MG63 (cell line): ENCODE data around the gene LSP1. TPM values are rescaled to one million over a fixed set of nuclear protein-coding genes. Genes with fewer than 3 reads are reported as not detected.
A peak's percentile ranks its signal among the peaks of the same experiment; 100 is the strongest.

Experiments
- DNase-seq: peaks from one replicate; pipeline ENCODE4 v3.0.0-alpha.2; 2020
- H3K27me3 ChIP-seq: fragments of 250-450 bp; sonication (Bioruptor Pico); 2 replicates; pipeline ENCODE4 v1.5.1; 2020; ENCODE audit warnings: mild to moderate bottlenecking, moderate library complexity
- H3K36me3 ChIP-seq: fragments of 250-450 bp; sonication (Bioruptor Pico); 2 replicates; pipeline ENCODE4 v1.5.1; 2020; ENCODE audit warnings: mild to moderate bottlenecking, moderate library complexity
- H3K4me3 ChIP-seq: fragments of 250-450 bp; sonication (Bioruptor Pico); 2 replicates; pipeline ENCODE4 v1.5.1; 2020; ENCODE audit warnings: mild to moderate bottlenecking, moderate library complexity
- H3K9me3 ChIP-seq: fragments of 250-450 bp; sonication (Bioruptor Pico); 2 replicates; pipeline ENCODE4 v1.5.1; 2020; ENCODE audit warnings: mild to moderate bottlenecking, moderate library complexity
- total RNA-seq: library from RNA; depleted of rRNA; stranded (reverse); fragments of >200 nt; shearing (Covaris generic); gene quantifications from 2 replicates; pipeline ENCODE4 v1.2.3, GENCODE V29; 2014; ENCODE audit warnings: low replicate concordance

Gene LSP1
- total RNA-seq, 1 experiment from 2014 or later = 66.6 TPM

GRCh38 chr11:1854132-1854948 is 1.5 kb downstream of the LSP1 start:
- H3K36me3 ChIP-seq = no peaks in the 10 kb centered on the region
- H3K9me3 ChIP-seq = no peaks in the 10 kb centered on the region
- no peak for DNase-seq
- H3K27me3 ChIP-seq = no peaks in the 10 kb centered on the region
- H3K4me3 ChIP-seq = no peak overlapping the region

GRCh38 chr11:1854949-1855885 is 2.3 kb downstream of the LSP1 start:
- DNase-seq = no peak
- Histone ChIP-seq H3K27me3 (no peaks in the 10 kb centered on the region), H3K36me3 (no peaks in the 10 kb centered on the region), H3K9me3 (no peaks in the 10 kb centered on the region), H3K4me3 (no peak overlapping the region)

DNA sequence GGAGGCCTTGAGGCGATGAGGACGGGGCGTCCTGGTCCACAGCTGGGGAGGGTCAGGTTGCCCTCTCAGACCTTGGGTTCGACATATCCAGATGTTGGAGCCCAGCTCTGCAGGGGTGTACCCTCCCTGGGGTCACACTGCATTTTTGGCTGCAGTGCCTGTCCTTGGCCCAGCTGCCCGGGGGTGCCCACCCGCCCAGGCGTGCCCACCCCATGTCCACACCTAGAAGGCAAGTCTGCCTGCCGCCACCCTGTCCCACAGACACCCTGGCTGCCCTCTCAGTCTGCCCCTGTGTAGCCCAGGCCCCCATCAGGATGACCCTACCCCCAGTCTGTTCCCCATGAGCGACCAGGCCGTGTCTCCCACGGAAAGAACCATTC is 3.0 kb downstream of the LSP1 start:
- Histone ChIP-seq H3K36me3 (no peaks in the 10 kb centered on the region), H3K4me3 (no peak overlapping the region), H3K9me3 (no peaks in the 10 kb centered on the region), H3K27me3 (no peaks in the 10 kb centered on the region)
- DNase-seq = no peak

- Histone ChIP-seq H3K27me3 (0 out of 2 replicates have a peak, but pooled peaks cover 3% of the 10 kb centered on the region), H3K4me3 (no peak overlapping the region), H3K36me3 (no peaks in the 10 kb centered on the region), H3K9me3 (no peaks in the 10 kb centered on the region)
- no peak for DNase-seq
Measured at GRCh38 chr11:1856306-1857005, 3.6 kb downstream of the LSP1 start.

DNA sequence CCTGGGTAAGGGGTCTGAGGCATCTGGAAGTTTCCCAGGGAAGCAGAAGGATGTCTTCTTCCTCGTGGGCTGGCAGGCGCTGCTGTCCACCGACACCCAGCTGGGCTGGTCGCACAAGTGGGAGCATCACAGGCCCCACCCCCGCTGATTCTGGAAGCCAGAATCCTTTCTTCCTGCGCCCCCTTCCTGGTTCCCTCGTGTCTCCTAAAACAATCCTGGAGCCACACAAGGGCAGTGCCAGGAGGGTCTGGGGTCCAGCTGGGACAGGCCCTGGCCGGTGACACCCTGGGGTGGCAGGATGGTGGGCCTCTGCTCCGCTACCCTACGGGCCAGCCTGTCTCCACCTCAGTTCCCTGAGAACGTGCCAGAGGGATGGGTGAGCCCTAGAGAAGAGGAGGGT is 4.2 kb downstream of the LSP1 start:
- Histone ChIP-seq H3K36me3 (no peaks in the 10 kb centered on the region), H3K27me3 (0 out of 2 replicates have a peak, but pooled peaks cover 3% of the 10 kb centered on the region), H3K9me3 (no peaks in the 10 kb centered on the region), H3K4me3 (no peak overlapping the region)
- DNase-seq = no peak

DNA sequence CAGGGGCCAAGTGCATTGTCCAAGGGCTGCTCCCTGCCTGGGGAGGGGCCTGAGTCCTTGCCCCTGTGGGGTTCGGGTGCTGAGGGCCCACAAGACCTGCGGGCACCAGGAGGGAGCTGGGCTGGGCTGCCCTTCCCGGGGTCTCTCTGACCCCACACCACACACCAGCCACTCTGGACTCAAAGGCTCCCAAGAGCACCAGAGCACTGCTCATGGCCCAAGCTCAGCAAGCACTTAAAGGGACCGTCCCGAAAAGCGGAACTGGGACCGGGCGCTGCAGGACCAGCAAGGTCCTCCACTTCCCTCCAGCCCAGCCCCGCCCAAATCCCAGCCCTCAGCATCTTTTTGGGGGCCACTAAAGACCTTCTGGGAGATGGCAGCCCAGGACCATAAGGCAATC is 5.3 kb downstream of the LSP1 start:
- no peaks in the 10 kb centered on the region for H3K36me3 ChIP-seq
- no peak for DNase-seq
- 0 out of 2 replicates have a peak, but pooled peaks cover 3% of the 10 kb centered on the region for H3K27me3 ChIP-seq
- no peaks in the 10 kb centered on the region for H3K9me3 ChIP-seq
- no peak overlapping the region for H3K4me3 ChIP-seq

DNA sequence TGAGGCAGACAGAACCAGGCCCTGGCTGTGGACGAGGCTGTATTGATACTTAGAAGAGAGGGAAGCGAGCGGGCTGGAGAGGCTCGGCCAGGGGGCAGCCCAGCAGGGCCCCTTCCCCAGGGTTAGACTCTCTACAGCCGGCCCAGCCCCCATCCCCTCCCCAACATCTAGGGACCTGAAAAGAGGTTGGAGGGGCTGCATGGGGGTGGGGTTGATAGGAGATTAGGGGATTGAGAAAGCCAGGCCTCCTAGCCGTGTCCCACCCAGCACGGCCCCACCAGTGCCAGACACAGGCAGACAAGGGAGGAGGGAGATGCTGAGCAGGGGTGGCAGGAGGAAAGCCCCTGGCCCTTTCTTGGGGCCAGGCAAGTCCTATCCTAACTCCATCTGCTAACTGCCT is 5.7 kb downstream of the LSP1 start:
- H3K4me3 ChIP-seq = no peak overlapping the region
- no peaks in the 10 kb centered on the region for H3K9me3 ChIP-seq
- no peak for DNase-seq
- H3K27me3 ChIP-seq = 0 out of 2 replicates have a peak, but pooled peaks cover 3% of the 10 kb centered on the region
- no peaks in the 10 kb centered on the region for H3K36me3 ChIP-seq

DNA sequence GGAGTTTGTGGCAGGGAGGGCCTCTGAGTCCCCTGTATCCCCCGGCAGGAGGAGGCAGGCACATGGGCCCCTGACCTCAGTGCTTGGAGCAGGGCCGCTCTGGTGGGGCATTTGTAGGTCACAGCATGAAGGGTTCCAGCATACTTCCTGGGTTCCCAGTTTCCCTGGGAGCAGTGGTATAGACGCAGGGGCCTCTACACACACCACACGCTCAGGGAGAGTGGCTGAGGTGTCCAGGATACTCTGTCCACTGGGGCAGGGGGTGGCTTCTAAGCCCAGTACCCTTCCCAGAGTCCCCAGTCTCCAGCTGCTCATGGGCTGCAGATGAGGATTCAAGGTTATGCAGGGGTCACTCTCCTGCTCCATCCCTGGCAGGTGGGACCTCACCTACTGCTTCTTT is 6.1 kb downstream of the LSP1 start:
- H3K36me3 ChIP-seq = no peaks in the 10 kb centered on the region
- H3K9me3 ChIP-seq = no peaks in the 10 kb centered on the region
- 0 out of 2 replicates have a peak, but pooled peaks cover 3% of the 10 kb centered on the region for H3K27me3 ChIP-seq
- H3K4me3 ChIP-seq = no peak overlapping the region
- DNase-seq = no peak

- H3K27me3 ChIP-seq = 0 out of 2 replicates have a peak, but pooled peaks cover 3% of the 10 kb centered on the region
- H3K4me3 ChIP-seq = no peak overlapping the region
- no peaks in the 10 kb centered on the region for H3K36me3 ChIP-seq
- no peak for DNase-seq
- no peaks in the 10 kb centered on the region for H3K9me3 ChIP-seq
Measured at GRCh38 chr11:1860108-1860507, 7.2 kb downstream of the LSP1 start.

- Histone ChIP-seq H3K36me3 (no peaks in the 10 kb centered on the region), H3K27me3 (0 out of 2 replicates have a peak, but pooled peaks cover 3% of the 10 kb centered on the region), H3K4me3 (no peak overlapping the region), H3K9me3 (no peaks in the 10 kb centered on the region)
- no peak for DNase-seq
Measured at GRCh38 chr11:1861435-1862411, 8.8 kb downstream of the LSP1 start.

DNA sequence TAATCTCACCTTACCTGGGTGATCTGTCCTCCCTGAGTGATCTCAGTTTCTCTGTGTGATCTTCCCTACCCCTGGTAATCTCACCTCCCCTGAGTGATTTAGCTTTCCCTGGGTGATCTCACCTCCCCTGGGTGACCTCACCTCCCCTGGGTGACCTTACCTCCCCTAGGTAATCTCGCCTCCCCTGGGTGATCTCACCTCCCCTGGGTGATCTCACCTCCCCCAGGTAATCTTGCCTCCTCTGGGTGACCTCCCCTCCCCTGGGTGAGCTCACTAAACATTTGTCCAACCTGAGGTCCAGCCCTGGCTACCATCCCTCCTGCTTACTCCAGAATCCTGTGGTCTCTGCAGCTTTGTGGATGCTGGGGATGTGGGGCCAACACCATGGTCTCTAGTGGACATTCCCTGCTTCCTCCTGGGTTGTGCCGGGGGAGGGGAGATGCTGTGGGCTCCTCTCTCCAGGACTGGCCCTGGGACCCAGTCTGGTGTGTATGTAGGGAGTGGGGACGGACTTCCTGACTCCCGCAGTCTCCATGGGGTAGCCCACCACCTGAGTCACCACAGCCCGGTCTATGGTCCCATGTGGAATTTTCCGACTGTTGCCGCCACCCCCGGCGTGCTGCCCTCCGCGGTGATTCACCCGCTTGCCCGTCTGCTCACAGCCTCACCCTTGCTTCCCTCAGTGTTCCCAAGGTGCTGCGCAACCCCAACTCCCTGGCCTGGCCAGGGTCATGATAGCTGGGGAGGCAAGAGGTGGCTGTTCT is 9.9 kb downstream of the LSP1 start:
- no peak overlapping the region for H3K4me3 ChIP-seq
- DNase-seq = no peak
- no peaks in the 10 kb centered on the region for H3K36me3 ChIP-seq
- H3K27me3 ChIP-seq = 0 out of 2 replicates have a peak, but pooled peaks cover 3% of the 10 kb centered on the region
- no peaks in the 10 kb centered on the region for H3K9me3 ChIP-seq

- Histone ChIP-seq H3K36me3 (no peaks in the 10 kb centered on the region), H3K4me3 (no peak overlapping the region), H3K9me3 (no peaks in the 10 kb centered on the region), H3K27me3 (0 out of 2 replicates have a peak, but pooled peaks cover 3% of the 10 kb centered on the region)
- DNase-seq = peak; percentile 84
Measured at GRCh38 chr11:1863352-1864216, 10.7 kb downstream of the LSP1 start.

GRCh38 chr11:1864231-1864630 is 11.3 kb downstream of the LSP1 start:
- no peak for DNase-seq
- Histone ChIP-seq H3K36me3 (no peaks in the 10 kb centered on the region), H3K9me3 (no peaks in the 10 kb centered on the region), H3K4me3 (no peak overlapping the region), H3K27me3 (0 out of 2 replicates have a peak, but pooled peaks cover 3% of the 10 kb centered on the region)
